CD4-positive, alpha-beta T cell (primary cell): Measurements from ENCODE around the gene CFAP61. TPM values are rescaled to one million over a fixed set of nuclear protein-coding genes. Genes with fewer than 3 reads are reported as not detected.

Experiments
- ATAC-seq: fragments of 200-7000 bp; cut with Tn5 transposase; one replicate; pipeline ENCODE4 v1.10.0; 2022; ENCODE audit warnings: mild to moderate bottlenecking; ENCODE audit not compliant: poor library complexity
- CTCF ChIA-PET: fragments of 350-600 bp; sonication (Branson Sonifier 250); formaldehyde crosslinking; loops from one replicate; lab custom pipeline; 2021; ENCODE audit warnings: antibody characterized with exemption, inconsistent platforms; lab: Charles Lee
- POLR2A ChIA-PET: fragments of 350-600 bp; sonication (Branson Sonifier 250); formaldehyde crosslinking; loops from one replicate; lab custom pipeline; 2021; ENCODE audit warnings: antibody characterized with exemption, inconsistent platforms; lab: Charles Lee
- DNase-seq, 14 experiments: peaks; one replicate each; pipeline ENCODE4 v3.0.0-alpha.2; 2013 to 2020; ENCODE audit warnings: mixed read lengths in 2 of 14
- H3K27ac ChIP-seq, 2 donors: one replicate each; pipeline versions ENCODE4 v1.5.1 to v1.7.0; 2013; ENCODE audit warnings: low read length in 2 of 2, low read depth in 1 of 2, mild to moderate bottlenecking in 1 of 2
- H3K27me3 ChIP-seq, 2 experiments: 1 replicate in 1 of 2; 2 replicates in 1 of 2; pipeline versions ENCODE4 v1.6.1 to v1.7.0; 2013; ENCODE audit warnings: low read length in 2 of 2, control low read depth in 1 of 2, mild to moderate bottlenecking in 1 of 2, moderate library complexity in 1 of 2; ENCODE audit not compliant: insufficient read depth in 2 of 2, control insufficient read depth in 1 of 2
- H3K36me3 ChIP-seq: one replicate; pipeline ENCODE4 v1.6.1; 2013; ENCODE audit warnings: low read length, control low read depth; ENCODE audit not compliant: insufficient read depth
- H3K4me1 ChIP-seq: one replicate; pipeline ENCODE4 v1.6.1; 2013; ENCODE audit warnings: low read length, control low read depth; ENCODE audit not compliant: insufficient read depth
- H3K4me3 ChIP-seq: one replicate; pipeline ENCODE4 v1.5.1; 2013; ENCODE audit warnings: mild to moderate bottlenecking, low read length, moderate library complexity
- H3K9me3 ChIP-seq, 2 experiments: 1 replicate in 1 of 2; 2 replicates in 1 of 2; pipeline versions ENCODE4 v1.6.1 to v1.7.0; 2013; ENCODE audit warnings: low read length in 2 of 2, mild to moderate bottlenecking in 2 of 2, control low read depth in 1 of 2, moderate library complexity in 1 of 2; ENCODE audit not compliant: control insufficient read depth in 1 of 2, insufficient read depth in 1 of 2
- H3K27ac Mint-ChIP-seq: one replicate; pipeline ENCODE4 v1.8.0; 2020; ENCODE audit warnings: mixed read lengths
- H3K27me3 Mint-ChIP-seq: one replicate; pipeline ENCODE4 v1.8.0; 2021; ENCODE audit warnings: mixed read lengths
- H3K36me3 Mint-ChIP-seq: one replicate; pipeline ENCODE4 v1.8.0; 2021; ENCODE audit warnings: low read depth, mixed read lengths
- H3K4me1 Mint-ChIP-seq: one replicate; pipeline ENCODE4 v1.8.0; 2021; ENCODE audit warnings: low read depth, mixed read lengths
- H3K4me3 Mint-ChIP-seq: one replicate; pipeline ENCODE4 v1.8.0; 2020; ENCODE audit warnings: mild to moderate bottlenecking, mixed read lengths
- H3K9me3 Mint-ChIP-seq: one replicate; pipeline ENCODE4 v1.8.0; 2020; ENCODE audit warnings: mixed read lengths
- intact Hi-C, 2 experiments: fragments of 100-400 bp; cut with DNase I in 1 of 2; cut with micrococcal nuclease in 1 of 2; formaldehyde crosslinking; loops; one replicate each; pipeline versions ENCODE4 v1.15.1 to v1.9.0; 2023 to 2025; cut with DNase I, micrococcal nuclease
- total RNA-seq, 174 experiments: library from RNA in 2 of 174; stranded (reverse) in 2 of 174; gene quantifications; one replicate each; pipeline ENCODE4 v1.2.3 and lab custom pipeline; 2021 to 2026
- TF ChIP-seq, protein P1 (sequence below): fragments of 200-600 bp; IDR thresholded peaks from one replicate; pipeline ENCODE4 v1.8.0; 2022; ENCODE audit warnings: antibody characterized with exemption, mild to moderate bottlenecking

The CFAP61 gene
- total RNA-seq, 2 experiments from 2014 or later, result not detected

DNA sequence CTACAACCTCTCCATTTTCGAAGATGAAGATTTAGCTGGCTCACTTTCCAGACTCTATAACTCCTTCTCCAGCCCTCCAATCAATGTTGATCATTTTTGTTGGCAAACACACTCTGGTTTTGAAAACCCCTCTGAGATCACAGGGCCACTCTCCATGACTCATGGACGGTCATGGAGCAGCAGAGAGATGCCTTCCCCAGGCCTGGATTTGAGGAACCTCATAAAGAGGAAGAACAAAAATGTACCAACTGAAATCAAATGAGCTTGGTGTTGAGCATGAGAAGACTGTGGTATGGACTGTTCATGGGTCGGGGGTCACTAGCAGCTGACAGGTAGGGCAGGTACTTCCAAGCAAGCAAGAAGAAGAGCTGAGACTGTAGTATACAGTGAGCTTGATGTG is 202.8 kb downstream of the CFAP61 start:
- H3K36me3 Mint-ChIP-seq, result no peaks in the 10 kb centered on the region
- no peaks in the 10 kb centered on the region for H3K4me1 Mint-ChIP-seq
- H3K27me3 ChIP-seq, result peaks cover 0 to 5% of the 10 kb centered on the region in 2 experiments
- no peaks in the 10 kb centered on the region for H3K36me3 ChIP-seq
- no peak for ATAC-seq
- POLR2A ChIA-PET, result no interaction called here
- peaks cover 0 to 3% of the 10 kb centered on the region in 2 experiments for H3K9me3 ChIP-seq
- no peak overlapping the region for H3K4me3 ChIP-seq
- TF ChIP-seq, protein P1, sequence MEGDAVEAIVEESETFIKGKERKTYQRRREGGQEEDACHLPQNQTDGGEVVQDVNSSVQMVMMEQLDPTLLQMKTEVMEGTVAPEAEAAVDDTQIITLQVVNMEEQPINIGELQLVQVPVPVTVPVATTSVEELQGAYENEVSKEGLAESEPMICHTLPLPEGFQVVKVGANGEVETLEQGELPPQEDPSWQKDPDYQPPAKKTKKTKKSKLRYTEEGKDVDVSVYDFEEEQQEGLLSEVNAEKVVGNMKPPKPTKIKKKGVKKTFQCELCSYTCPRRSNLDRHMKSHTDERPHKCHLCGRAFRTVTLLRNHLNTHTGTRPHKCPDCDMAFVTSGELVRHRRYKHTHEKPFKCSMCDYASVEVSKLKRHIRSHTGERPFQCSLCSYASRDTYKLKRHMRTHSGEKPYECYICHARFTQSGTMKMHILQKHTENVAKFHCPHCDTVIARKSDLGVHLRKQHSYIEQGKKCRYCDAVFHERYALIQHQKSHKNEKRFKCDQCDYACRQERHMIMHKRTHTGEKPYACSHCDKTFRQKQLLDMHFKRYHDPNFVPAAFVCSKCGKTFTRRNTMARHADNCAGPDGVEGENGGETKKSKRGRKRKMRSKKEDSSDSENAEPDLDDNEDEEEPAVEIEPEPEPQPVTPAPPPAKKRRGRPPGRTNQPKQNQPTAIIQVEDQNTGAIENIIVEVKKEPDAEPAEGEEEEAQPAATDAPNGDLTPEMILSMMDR, result no peak
- H3K4me3 Mint-ChIP-seq, result no peak overlapping the region
- intact Hi-C loops, result no loop called here
- no peak overlapping the region for H3K27ac ChIP-seq
- peaks cover 13% of the 10 kb centered on the region for H3K27me3 Mint-ChIP-seq
- peak in 2 of 14 experiments; percentile 56 to 71 for DNase-seq
- CTCF ChIA-PET, result no interaction called here
- H3K9me3 Mint-ChIP-seq, result no peaks in the 10 kb centered on the region
- H3K4me1 ChIP-seq, result no peaks in the 10 kb centered on the region
- no peak overlapping the region for H3K27ac Mint-ChIP-seq

DNA sequence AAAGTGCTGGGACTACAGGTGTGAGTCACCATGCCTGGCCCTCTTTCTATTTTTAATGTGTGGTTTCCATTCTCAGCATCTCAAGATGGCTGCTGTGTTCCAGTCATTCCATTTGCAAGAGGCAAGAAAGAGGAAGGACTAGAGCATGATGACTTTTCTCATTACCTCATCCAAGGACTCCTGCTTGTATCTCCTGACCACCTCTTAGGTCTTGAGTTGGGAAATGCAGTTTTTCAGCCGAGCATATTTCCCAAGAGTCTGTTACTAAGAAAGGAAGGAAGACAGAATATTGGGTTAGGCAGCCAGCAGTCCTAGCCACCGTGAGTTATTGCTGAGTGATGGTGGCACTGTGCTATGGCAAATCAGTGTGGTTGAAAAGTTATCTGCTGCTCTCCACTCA is 207.2 kb downstream of the CFAP61 start:
- ChIA-PET POLR2A (no interaction called here), CTCF (no interaction called here)
- Mint-ChIP-seq H3K27ac (no peak overlapping the region), H3K4me1 (no peaks in the 10 kb centered on the region), H3K4me3 (no peak overlapping the region), H3K36me3 (no peaks in the 10 kb centered on the region), H3K27me3 (peaks cover 13% of the 10 kb centered on the region), H3K9me3 (no peaks in the 10 kb centered on the region)
- no peak for ATAC-seq
- intact Hi-C loops, result no loop called here
- Histone ChIP-seq H3K9me3 (no peaks in the 10 kb centered on the region), H3K4me3 (no peak overlapping the region), H3K27ac (no peak overlapping the region), H3K27me3 (peaks cover 0 to 10% of the 10 kb centered on the region in 2 experiments), H3K4me1 (no peaks in the 10 kb centered on the region), H3K36me3 (no peaks in the 10 kb centered on the region)
- DNase-seq, result peak in 2 of 14 experiments; percentile 59 to 71
- TF ChIP-seq, protein P1, result no peak

DNA sequence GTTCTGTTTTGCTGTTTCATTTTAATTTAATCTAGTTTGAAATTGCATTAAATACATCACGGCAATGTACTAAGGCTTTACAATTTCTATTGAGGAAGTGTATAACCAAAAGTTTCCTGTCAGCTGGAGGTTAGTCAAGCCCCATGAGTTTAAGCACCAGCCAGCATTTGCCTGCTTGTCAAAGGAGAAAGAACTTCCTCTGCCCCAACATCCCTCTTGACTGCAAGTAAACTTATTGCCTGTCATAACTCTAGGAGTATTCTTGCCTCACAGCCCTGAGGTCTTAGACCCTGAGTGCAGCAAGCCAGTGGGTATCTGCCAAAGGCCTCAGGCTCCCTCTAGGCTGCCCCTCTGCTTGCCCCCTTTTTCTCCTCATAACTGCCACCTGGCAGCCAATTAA is 208.8 kb downstream of the CFAP61 start:
- POLR2A ChIA-PET, result no interaction called here
- CTCF ChIA-PET, result no interaction called here
- H3K4me3 ChIP-seq, result no peak overlapping the region

More for the DNA sequence above, 208.8 kb downstream of the CFAP61 start:
- H3K4me1 Mint-ChIP-seq, result no peaks in the 10 kb centered on the region
- Histone ChIP-seq H3K36me3 (no peaks in the 10 kb centered on the region), H3K27me3 (peaks cover 0 to 8% of the 10 kb centered on the region in 2 experiments), H3K4me1 (no peaks in the 10 kb centered on the region), H3K9me3 (no peaks in the 10 kb centered on the region), H3K27ac (no peak overlapping the region)
- intact Hi-C loops, result no loop called here
- H3K9me3 Mint-ChIP-seq, result no peaks in the 10 kb centered on the region
- ATAC-seq, result no peak
- no peaks in the 10 kb centered on the region for H3K27me3 Mint-ChIP-seq
- no peaks in the 10 kb centered on the region for H3K36me3 Mint-ChIP-seq
- no peak overlapping the region for H3K4me3 Mint-ChIP-seq
- no peak overlapping the region for H3K27ac Mint-ChIP-seq
- DNase-seq, result peak in 3 of 14 experiments; percentile 13 to 59 (median 46)
- TF ChIP-seq, protein P1, result no peak
